ENCODE results near the gene STAP1. TPM values are rescaled to one million over a fixed set of nuclear protein-coding genes. Genes with fewer than 3 reads are reported as not detected.

The STAP1 gene
- total and polyA plus RNA-seq, 2 experiments from 2014 or later: not detected

DNA sequence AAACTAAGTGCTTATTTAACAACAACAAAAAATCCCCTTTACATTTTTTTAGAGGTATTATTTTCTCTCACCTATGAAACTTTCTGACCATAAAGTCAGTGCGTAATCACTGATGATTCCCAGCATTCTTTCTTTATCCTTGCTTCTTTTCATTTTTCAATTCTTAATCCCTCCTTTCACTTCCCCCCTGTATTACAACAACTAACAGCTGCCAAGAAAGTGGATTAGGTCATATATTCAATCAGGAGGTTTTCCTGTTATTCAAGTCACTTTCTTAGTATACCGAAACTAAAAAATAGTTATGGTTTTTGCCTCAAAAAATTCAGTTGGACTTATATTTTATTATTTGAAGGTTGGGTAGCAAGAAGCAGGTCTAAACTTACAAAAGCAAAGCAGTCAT is 2.1 kb upstream of the STAP1 start:
- H3K27ac ChIP-seq (ENCODE audit: low read depth): no peak overlapping the region

DNA sequence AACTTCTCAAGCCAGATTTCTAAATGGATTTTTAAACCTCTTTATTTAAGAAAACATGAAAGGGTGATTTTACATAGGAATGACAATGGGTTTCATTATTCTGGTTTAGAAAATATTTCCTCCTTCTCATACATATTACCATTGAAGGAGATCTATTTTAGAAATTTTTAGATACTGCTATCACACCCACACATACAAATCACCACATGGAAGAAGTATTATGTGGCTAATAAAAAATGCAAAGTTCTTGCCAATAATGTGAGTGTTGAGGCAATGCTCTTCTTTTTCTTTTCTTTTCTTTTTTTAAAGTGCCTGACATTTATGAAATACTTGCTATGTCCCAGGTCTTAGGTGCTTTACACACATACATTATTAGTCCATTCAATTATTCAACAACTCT is 6.8 kb downstream of the STAP1 start:
- H3K9me2 ChIP-seq (ENCODE audit: insufficient read depth): no peaks in the 10 kb centered on the region
- H2AFZ ChIP-seq: no peak overlapping the region
- no peaks in the 10 kb centered on the region for H3K36me3 ChIP-seq (ENCODE audit: insufficient read depth)
- no peak overlapping the region for H3K4me3 Mint-ChIP-seq
- no peak overlapping the region for H3K27ac Mint-ChIP-seq
- no peak overlapping the region for H3K4me2 ChIP-seq
- H3K9me3 Mint-ChIP-seq: no peaks in the 10 kb centered on the region
- H3F3A ChIP-seq (replicated peaks; ENCODE audit: low read depth): no peaks in the 10 kb centered on the region
- ATAC-seq: no peak
- H3K27ac ChIP-seq (ENCODE audit: low read depth): no peak overlapping the region
- H3K4me1 Mint-ChIP-seq: no peaks in the 10 kb centered on the region
- H3K4me1 ChIP-seq (ENCODE audit: insufficient read depth): no peaks in the 10 kb centered on the region
- no peaks in the 10 kb centered on the region for H4K20me1 ChIP-seq (replicated peaks; ENCODE audit: insufficient read depth)
- no peaks in the 10 kb centered on the region for H3K79me2 ChIP-seq (replicated peaks; ENCODE audit: insufficient read depth)
- no peaks in the 10 kb centered on the region for H3K27me3 Mint-ChIP-seq (ENCODE audit: insufficient read depth, low read depth, poor library complexity)
- H3K4me3 ChIP-seq: no peak overlapping the region
- H3K36me3 Mint-ChIP-seq (ENCODE audit: low read depth): no peaks in the 10 kb centered on the region
- no peaks in the 10 kb centered on the region for H3K27me3 ChIP-seq (ENCODE audit: insufficient read depth)
- no peak for DNase-seq (ENCODE audit: low spot score)
- TF ChIP-seq ZNF462 (CRISPR knock-in tag; IDR thresholded peaks at IDR 0.05): no peak
- TF ChIP-seq, protein P1, sequence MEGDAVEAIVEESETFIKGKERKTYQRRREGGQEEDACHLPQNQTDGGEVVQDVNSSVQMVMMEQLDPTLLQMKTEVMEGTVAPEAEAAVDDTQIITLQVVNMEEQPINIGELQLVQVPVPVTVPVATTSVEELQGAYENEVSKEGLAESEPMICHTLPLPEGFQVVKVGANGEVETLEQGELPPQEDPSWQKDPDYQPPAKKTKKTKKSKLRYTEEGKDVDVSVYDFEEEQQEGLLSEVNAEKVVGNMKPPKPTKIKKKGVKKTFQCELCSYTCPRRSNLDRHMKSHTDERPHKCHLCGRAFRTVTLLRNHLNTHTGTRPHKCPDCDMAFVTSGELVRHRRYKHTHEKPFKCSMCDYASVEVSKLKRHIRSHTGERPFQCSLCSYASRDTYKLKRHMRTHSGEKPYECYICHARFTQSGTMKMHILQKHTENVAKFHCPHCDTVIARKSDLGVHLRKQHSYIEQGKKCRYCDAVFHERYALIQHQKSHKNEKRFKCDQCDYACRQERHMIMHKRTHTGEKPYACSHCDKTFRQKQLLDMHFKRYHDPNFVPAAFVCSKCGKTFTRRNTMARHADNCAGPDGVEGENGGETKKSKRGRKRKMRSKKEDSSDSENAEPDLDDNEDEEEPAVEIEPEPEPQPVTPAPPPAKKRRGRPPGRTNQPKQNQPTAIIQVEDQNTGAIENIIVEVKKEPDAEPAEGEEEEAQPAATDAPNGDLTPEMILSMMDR (conservative IDR thresholded peaks at IDR 0.05; ENCODE audit: low read depth in 2 of 2): no peak
- TF ChIP-seq EZH2 (IDR thresholded peaks at IDR 0.05; ENCODE audit: low read depth, unreplicated experiment): no peak
- no peak for TF ChIP-seq STAT1 (IDR thresholded peaks at IDR 0.05; ENCODE audit: unreplicated experiment)
- TF ChIP-seq CREB1 (CRISPR knock-in tag; IDR thresholded peaks at IDR 0.05; ENCODE audit: low read depth): no peak
- no peak for TF ChIP-seq EZH2phosphoT487 (IDR thresholded peaks at IDR 0.05; ENCODE audit: unreplicated experiment)
- TF ChIP-seq ETS1 (IDR thresholded peaks at IDR 0.05): no peak
- no peak for TF ChIP-seq ZNF331 (CRISPR knock-in tag; IDR thresholded peaks at IDR 0.05; ENCODE audit: low read depth)
- no peak for TF ChIP-seq POLR2AphosphoS5 (IDR thresholded peaks at IDR 0.05; ENCODE audit: low read depth)
- no peak for TF ChIP-seq JUNB (IDR thresholded peaks at IDR 0.05; ENCODE audit: unreplicated experiment)

More for the DNA sequence above, 2.1 kb upstream of the STAP1 start:
- H3K79me2 ChIP-seq (replicated peaks; ENCODE audit: insufficient read depth): no peaks in the 10 kb centered on the region
- H3K9me2 ChIP-seq (ENCODE audit: insufficient read depth): no peaks in the 10 kb centered on the region
- Mint-ChIP-seq H3K9me3 (no peaks in the 10 kb centered on the region), H3K36me3 (ENCODE audit: low read depth) (no peaks in the 10 kb centered on the region), H3K27ac (no peak overlapping the region), H3K4me3 (no peak overlapping the region), H3K27me3 (ENCODE audit: insufficient read depth, low read depth, poor library complexity) (peaks cover 3% of the 10 kb centered on the region), H3K4me1 (peaks cover 5% of the 10 kb centered on the region)
- DNase-seq (ENCODE audit: low spot score): no peak
- TF ChIP-seq STAT1 (IDR thresholded peaks at IDR 0.05; ENCODE audit: unreplicated experiment) (no peak), EZH2phosphoT487 (IDR thresholded peaks at IDR 0.05; ENCODE audit: unreplicated experiment) (no peak), JUNB (IDR thresholded peaks at IDR 0.05; ENCODE audit: unreplicated experiment) (no peak), CREB1 (CRISPR knock-in tag; IDR thresholded peaks at IDR 0.05; ENCODE audit: low read depth) (no peak)
- H3K36me3 ChIP-seq (ENCODE audit: insufficient read depth): no peaks in the 10 kb centered on the region
- ATAC-seq: no peak
- no peaks in the 10 kb centered on the region for H4K20me1 ChIP-seq (replicated peaks; ENCODE audit: insufficient read depth)
- no peaks in the 10 kb centered on the region for H3F3A ChIP-seq (replicated peaks; ENCODE audit: low read depth)
- no peaks in the 10 kb centered on the region for H3K27me3 ChIP-seq (ENCODE audit: insufficient read depth)
- no peak overlapping the region for H2AFZ ChIP-seq
- no peak overlapping the region for H3K4me2 ChIP-seq
- no peaks in the 10 kb centered on the region; the same call in 1 of the 2 replicates for H3K4me1 ChIP-seq (ENCODE audit: insufficient read depth)
- no peak overlapping the region for H3K4me3 ChIP-seq
